HG03196 (cell line): ENCODE measurements around the gene RCAN3.
"Not testable (repeated sequence)": the region's sequence is repeated elsewhere in the genome, so short reads cannot be mapped to it uniquely, and the experiment has no call there.

Experiments
- ATAC-seq: cut with Tn5 transposase; IDR thresholded peaks from one replicate; pipeline ENCODE4 v1.9.1; 2021; ENCODE audit not compliant: unreplicated experiment

RCAN3 gene

GRCh38 chr1:24484199-24484598 is 18.4 kb upstream of the RCAN3 start:
- no peak for ATAC-seq

- no peak for ATAC-seq
These were observed 16.1 kb upstream of the RCAN3 start for GRCh38 chr1:24486331-24487065.

- no peak for ATAC-seq
These were observed 15.2 kb upstream of the RCAN3 start for GRCh38 chr1:24487455-24487854.

DNA sequence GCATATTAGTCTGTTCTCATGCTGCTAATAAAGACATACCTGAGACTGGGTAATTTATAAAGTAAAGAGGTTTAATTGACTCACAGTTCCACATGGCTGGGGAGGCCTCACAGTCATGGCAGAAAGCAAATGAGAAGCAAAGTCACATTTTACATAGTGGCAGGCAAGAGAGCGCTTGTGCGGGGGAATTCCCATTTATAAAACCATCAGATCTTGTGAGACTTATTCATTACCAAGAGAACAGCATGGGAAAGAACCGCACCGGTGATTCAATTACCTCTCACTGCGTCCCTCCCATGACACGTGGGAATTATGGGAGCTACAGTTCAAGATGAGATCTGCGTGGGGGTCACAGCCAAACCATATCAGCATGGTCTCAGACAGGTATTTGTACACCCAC is 14.5 kb upstream of the RCAN3 start:
- ATAC-seq, result not testable (repeated sequence)

DNA sequence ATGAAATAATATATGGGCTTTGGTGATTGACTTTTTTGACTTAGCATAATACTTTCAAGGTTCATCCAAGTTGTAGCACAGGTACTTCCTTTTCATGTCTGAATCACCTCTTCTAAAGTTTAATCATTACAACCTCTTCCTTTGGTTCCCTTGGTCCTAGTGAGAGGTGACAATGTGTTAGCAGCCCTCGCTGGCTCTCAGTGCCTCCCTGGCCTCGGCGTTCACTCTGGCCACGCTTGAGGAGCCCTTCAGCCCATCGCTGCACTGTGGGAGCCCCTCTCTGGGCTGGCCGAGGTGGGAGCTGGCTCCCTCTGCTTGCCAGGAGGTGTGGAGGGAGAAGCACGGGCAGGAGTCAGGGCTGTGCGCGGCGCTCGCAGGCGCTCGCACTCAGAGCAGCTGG is 13.0 kb upstream of the RCAN3 start:
- ATAC-seq, result no peak

GRCh38 chr1:24490101-24490781 is 12.4 kb upstream of the RCAN3 start:
- ATAC-seq, result no peak

DNA sequence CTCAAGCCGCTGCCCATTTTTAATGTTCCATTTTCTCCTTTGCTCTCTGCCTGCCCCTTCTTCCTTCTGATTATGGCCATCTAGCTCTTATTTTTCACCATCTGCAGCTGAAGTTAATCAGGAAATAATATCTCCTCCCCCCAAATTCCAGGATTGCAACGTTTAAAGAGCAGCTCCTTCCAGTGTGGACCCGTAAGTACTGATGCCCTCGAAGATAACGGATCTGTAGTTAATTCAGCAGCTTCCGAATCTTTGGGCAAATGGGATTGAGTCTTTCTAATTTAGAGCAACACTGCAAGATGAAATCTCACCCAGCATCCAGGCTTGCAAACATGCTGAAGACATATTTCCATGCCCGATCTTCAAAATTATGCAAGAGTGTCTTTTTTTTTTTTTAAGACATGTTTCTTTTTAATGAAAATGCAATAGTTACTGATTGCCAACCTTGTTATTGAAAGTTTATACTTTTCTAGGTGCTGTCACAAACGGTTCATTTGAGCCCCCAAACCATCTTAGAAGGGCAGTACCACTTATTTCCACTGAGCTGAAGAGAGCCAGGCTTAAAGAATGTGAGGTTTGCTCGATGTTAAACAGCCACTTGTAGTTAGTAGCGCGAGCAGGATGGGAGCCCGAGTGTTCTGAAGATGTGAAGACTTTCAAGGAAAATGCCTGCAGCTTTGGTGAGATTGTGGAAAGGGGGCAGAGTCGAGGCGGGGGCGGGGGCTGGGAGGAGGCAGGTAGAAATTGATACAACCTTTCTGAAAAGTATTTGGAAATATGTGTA is 10.9 kb upstream of the RCAN3 start:
- ATAC-seq, result no peak

- not testable (repeated sequence) for ATAC-seq
These were observed 9.7 kb upstream of the RCAN3 start for GRCh38 chr1:24492935-24493334.

- no peak for ATAC-seq
These were observed 8.9 kb upstream of the RCAN3 start for GRCh38 chr1:24493785-24494184.

- ATAC-seq, result no peak
These were observed 4.0 kb upstream of the RCAN3 start for GRCh38 chr1:24498589-24498988.

DNA sequence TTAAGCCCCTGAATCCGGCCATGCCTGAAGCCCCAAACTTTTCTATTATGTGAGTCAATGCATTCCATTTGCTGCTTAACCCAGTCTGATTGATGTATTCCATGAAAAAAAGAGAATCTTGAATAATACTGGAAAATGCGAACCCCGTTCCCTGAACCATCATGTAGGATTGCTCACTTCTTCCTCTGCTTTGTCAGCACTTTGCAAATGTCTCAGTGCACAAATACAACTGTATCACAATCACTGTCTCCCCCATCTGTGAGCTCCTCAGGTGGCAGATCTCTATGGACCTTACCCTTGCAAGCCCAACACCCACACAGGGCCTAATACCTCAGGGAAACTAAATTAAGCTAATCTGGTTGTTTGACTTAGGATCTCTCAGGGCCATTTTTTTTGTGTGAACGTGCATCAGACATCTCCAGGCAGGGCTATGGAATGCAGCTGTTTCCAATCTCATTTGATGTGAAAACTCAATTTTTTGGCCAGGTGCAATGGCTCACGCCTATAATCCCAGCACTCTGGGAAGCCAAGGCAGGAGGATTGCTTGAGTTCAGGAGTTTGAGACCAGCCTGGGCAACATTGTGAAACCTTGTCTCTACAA is 2.1 kb upstream of the RCAN3 start:
- ATAC-seq, result no peak

DNA sequence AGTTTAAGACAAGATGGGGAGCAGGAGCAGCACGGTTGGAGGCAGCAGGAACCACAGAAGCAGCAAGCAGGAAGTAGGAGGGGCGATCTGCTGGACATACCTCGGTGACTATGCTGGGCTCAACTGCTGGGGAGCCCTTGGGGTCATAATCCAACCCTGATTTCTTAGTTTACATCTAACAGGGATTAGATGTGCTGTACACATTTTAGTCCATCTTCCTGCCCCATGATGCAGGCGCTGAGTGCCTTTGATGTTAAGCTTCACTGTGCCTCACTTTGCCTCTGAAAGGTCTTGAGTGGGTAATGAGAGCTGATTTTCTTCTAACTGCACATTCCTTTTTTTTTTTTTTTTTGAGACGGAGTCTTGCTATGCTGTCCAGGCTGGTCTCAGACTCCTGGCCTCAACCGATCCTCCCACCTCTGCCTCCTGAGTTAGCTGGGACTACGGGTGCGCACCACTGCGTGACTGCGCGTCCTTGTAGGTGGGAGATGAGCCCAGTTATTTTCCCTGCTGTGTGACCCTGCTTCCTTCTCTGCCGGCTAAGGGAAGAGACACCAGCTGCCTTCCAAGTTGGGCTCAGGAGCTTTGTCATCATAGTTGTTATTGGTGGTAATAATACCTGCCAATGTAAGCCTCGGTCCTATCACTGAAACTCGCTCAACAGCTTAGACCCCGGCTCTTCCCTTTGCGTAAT is 1.1 kb upstream of the RCAN3 start:
- no peak for ATAC-seq

DNA sequence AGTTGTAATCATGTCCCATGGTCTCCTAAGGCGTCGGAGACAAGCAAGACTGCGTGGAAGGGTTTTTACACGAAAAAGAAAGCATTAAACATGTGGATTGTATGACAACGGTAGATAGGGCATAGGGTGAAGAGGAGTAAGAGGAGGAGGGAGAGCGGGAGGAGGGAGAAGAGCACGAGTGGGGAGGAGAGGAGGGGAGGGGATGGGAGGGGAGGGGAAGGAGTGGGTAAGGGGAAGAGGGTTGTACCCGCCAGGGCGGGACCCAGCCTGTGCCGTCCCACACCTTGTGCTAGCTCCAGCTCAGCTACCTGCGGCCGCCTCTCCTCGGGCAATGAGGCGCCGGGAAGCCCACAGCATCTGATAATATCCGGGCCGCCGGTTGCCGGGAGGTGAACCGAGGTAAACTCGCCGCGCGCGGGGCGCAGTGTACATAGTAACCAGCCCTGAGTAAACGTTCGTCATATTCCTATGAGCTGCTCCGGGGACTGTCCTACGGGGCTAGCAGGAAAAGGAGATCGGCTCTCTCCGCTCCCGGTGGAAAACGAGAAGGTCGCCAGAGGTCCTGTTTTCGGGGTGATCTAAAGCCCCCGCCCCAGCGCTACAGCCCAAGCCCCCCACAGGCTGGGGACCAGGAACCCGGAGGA is 449 bp upstream of the RCAN3 start:
- ATAC-seq, result no peak

- no peak for ATAC-seq
These were observed 569 bp downstream of the RCAN3 start for GRCh38 chr1:24503059-24503751.

GRCh38 chr1:24503870-24504523 is 1.4 kb downstream of the RCAN3 start:
- ATAC-seq, result no peak

GRCh38 chr1:24504560-24504959 is 1.9 kb downstream of the RCAN3 start:
- ATAC-seq, result no peak

GRCh38 chr1:24505816-24506215 is 3.2 kb downstream of the RCAN3 start:
- no peak for ATAC-seq

- no peak for ATAC-seq
These were observed 4.2 kb downstream of the RCAN3 start for GRCh38 chr1:24506691-24507381.

GRCh38 chr1:24507405-24507804 is 4.8 kb downstream of the RCAN3 start:
- ATAC-seq, result no peak
